Ovary (tissue), 10 donors: ENCODE measurements around the gene R3HDM2. TPM values are rescaled to one million over a fixed set of nuclear protein-coding genes. Genes with fewer than 3 reads are reported as not detected.
A peak's percentile ranks its signal among the peaks of the same experiment; 100 is the strongest.

Experiments
- DNase-seq, 5 donors: peaks; one replicate each; pipeline ENCODE4 v3.0.0-alpha.2; 2019 to 2020
- H3K27ac ChIP-seq, 2 donors: fragments of 200-600 bp; one replicate each; pipeline versions ENCODE4 v1.5.1 to v1.8.0; 2019 to 2022
- H3K27me3 ChIP-seq: fragments of 200-600 bp; one replicate; pipeline ENCODE4 v1.8.0; 2022
- H3K36me3 ChIP-seq: fragments of 200-600 bp; sonication (generic); one replicate; pipeline ENCODE4 v1.5.1; 2019
- H3K4me1 ChIP-seq: one replicate; pipeline ENCODE4 v1.8.1; 2013; ENCODE audit warnings: mild to moderate bottlenecking, moderate library complexity; ENCODE audit not compliant: insufficient read depth
- H3K4me3 ChIP-seq: fragments of 200-600 bp; sonication (generic); one replicate; pipeline ENCODE4 v1.5.1; 2017
- H3K9me3 ChIP-seq, 2 donors: fragments of 200-600 bp in 1 of 2; sonication (generic) in 1 of 2; one replicate each; pipeline versions ENCODE4 v1.5.1 to v1.8.1; 2013 to 2019; ENCODE audit warnings: mild to moderate bottlenecking in 1 of 2, moderate library complexity in 1 of 2
- CTCF ChIP-seq, 3 donors: fragments of 450-650 bp in 2 of 3; fragments of 200-600 bp in 1 of 3; IDR thresholded peaks; one replicate each; pipeline versions ENCODE4 v1.5.1 to v1.8.0; 2016 to 2022; ENCODE audit warnings: antibody characterized with exemption in 3 of 3, mild to moderate bottlenecking in 1 of 3
- EP300 ChIP-seq: sonication (generic); formaldehyde crosslinking; IDR thresholded peaks from one replicate; pipeline ENCODE4 v1.6.1; 2017; ENCODE audit warnings: antibody characterized with exemption
- POLR2A ChIP-seq: fragments of 450-650 bp; IDR thresholded peaks from one replicate; pipeline ENCODE4 v1.6.1; 2017; ENCODE audit warnings: antibody characterized with exemption, mild to moderate bottlenecking, moderate library complexity
- WGBS, 3 donors: extraction: QIAGEN DNeasy Blood & Tissue Kit in 1 of 3; methylation state at CpG; one replicate each; pipeline versions ENCODE4 v1.1.5 to v1.1.7; 2013 to 2017; 5-methylcytosine and 5-hydroxymethylcytosine counted together
- intact Hi-C, 4 donors: fragments of 100-400 bp; cut with DNase I; formaldehyde crosslinking; loops; one replicate each; pipeline versions ENCODE4 v1.11.0 to v1.15.1; 2022 to 2023
- long read RNA-seq, 3 donors: library from polyadenylated mRNA in 2 of 3; unstranded in 2 of 3; transcript quantifications; one replicate each; pipeline ENCODE4 v2.0.0 and lab custom pipeline, GENCODE V29; 2021 to 2026
- polyA plus RNA-seq, 2 donors: library from polyadenylated mRNA; stranded (reverse); fragments of 200-250 nt in 1 of 2; fragments of 350-450 nt in 1 of 2; fragmentation: Illumina TruSeq in 1 of 2; extraction: RNeasy Lipid Tissue Mini Kit (QIAGEN cat#74804) in 1 of 2; gene quantifications; one replicate each; pipeline ENCODE4 v1.2.3, GENCODE V29; 2013 to 2014
- total RNA-seq, 7 donors: library from RNA; depleted of rRNA in 2 of 7; stranded (reverse); fragments of >200 nt in 2 of 7; fragmentation: NEBNext Ultra II Directional in 3 of 7; extraction: Animal tissue kit (Norgen Biotek cat#: 25700) in 3 of 7; gene quantifications; one replicate each; pipeline versions ENCODE4 v1.1.0 to v1.2.4, GENCODE V29; 2016 to 2023
- donor health status: DM: no; HTN: no; CAD: no; lungs with moderate emphysema.
- donor health status: DM: no; HTN: no; CAD: no.
- donor health status: Bipolar disorder and iron deficiency.
- donor health status: DM: yes; HTN: yes; CAD: no.
- donor health status: DM: no; HTN: no; CAD: no.
- donor health status: DM: yes; HTN: yes; CAD: no.

R3HDM2 gene
- total RNA-seq (10 to 100 TPM; 24.3 to 81.4 (median 65.6) TPM), polyA plus RNA-seq (10 to 100 TPM; 33.5 to 66.9 TPM)
- long read RNA-seq, donor 1, partial matches to known transcripts = 18 of 25 reads
- long read RNA-seq, donor 1, other reads (novel, unspliced or antisense) = 7 of 25 reads
- long read RNA-seq, donor 2, full-length matches to known transcripts = 1 of 1 reads
- long read RNA-seq, donor 2, partial matches to known transcripts = 0 of 1 reads
- long read RNA-seq, donor 2, other reads (novel, unspliced or antisense) = 0 of 1 reads
- long read RNA-seq, donor 3, full-length matches to known transcripts = 8 of 57 reads
- long read RNA-seq, donor 3, partial matches to known transcripts = 16 of 57 reads
- long read RNA-seq, donor 3, other reads (novel, unspliced or antisense) = 33 of 57 reads

- DNase-seq = peak; percentile 95 to 98 (median 96)
- 1% methylated on average over 41 of the region's 41 CpGs for WGBS, 3 donors
- TF ChIP-seq CTCF (IDR thresholded peaks at IDR 0.05) (no peak), POLR2A (peak; percentile 95), EP300 (peak; percentile 22)
- Histone ChIP-seq H3K36me3 (no peaks in the 10 kb centered on the region), H3K4me3 (peak within 1 kb of the TSS; percentile 66), H3K27me3 (no peaks in the 10 kb centered on the region), H3K4me1 (peaks cover 3% of the 10 kb centered on the region), H3K27ac (peak within 1 kb of the TSS; percentile 89 to 96), H3K9me3 (no peaks in the 10 kb centered on the region)
- intact Hi-C loops = loop anchor here in 1 of 4 donors (1.0 kb wide), 1 partner anchor 205 kb away; no protein-coding TSS in a partner anchor
These were observed at the start of gene R3HDM2 for GRCh38 chr12:57430931-57431566. TSS of gene R3HDM2 (minus strand) at chr12:57431043. CDS start at chr12:57310428, 120,615 bp downstream.

GRCh38 chr12:57479376-57480115 lies 48.7 kb upstream of the R3HDM2 start, which contains the start of gene ARHGAP9:
TSS of gene ARHGAP9 (minus strand) at chr12:57479866. CDS start at chr12:57479406, 460 bp downstream.
- WGBS, 3 donors = 69 to 78% (median 75%) methylated on average over 6 of the region's 6 CpGs
- Histone ChIP-seq H3K4me1 (peaks cover 7% of the 10 kb centered on the region), H3K4me3 (no peak within 1 kb of the TSS), H3K9me3 (no peaks in the 10 kb centered on the region), H3K27ac (no peak within 1 kb of the TSS), H3K36me3 (no peaks in the 10 kb centered on the region), H3K27me3 (no peaks in the 10 kb centered on the region)
- TF ChIP-seq POLR2A (no peak), EP300 (no peak), CTCF (IDR thresholded peaks at IDR 0.05) (no peak)
- intact Hi-C loops = no loop called here
- no peak for DNase-seq

GRCh38 chr12:57479043-57479375 lies 48.2 kb upstream of the R3HDM2 start:
- no peaks in the 10 kb centered on the region for H3K27me3 ChIP-seq
- WGBS, 3 donors = 68 to 79% (median 75%) methylated on average over 10 of the region's 10 CpGs
- H3K4me3 ChIP-seq = no peak overlapping the region
- H3K9me3 ChIP-seq = no peaks in the 10 kb centered on the region
- H3K4me1 ChIP-seq = peaks cover 7% of the 10 kb centered on the region
- TF ChIP-seq EP300 (no peak), POLR2A (no peak), CTCF (IDR thresholded peaks at IDR 0.05) (no peak)
- H3K36me3 ChIP-seq = no peaks in the 10 kb centered on the region
- H3K27ac ChIP-seq = no peak overlapping the region
- no peak for DNase-seq
- intact Hi-C loops = no loop called here
